Esophagus muscularis mucosa (tissue), 4 donors: ENCODE data around the gene WTAP. TPM values are rescaled to one million over a fixed set of nuclear protein-coding genes. Genes with fewer than 3 reads are reported as not detected.
"Not testable (repeated sequence)": the region's sequence is repeated elsewhere in the genome, so short reads cannot be mapped to it uniquely, and the experiment has no call there.

Source experiments
- DNase-seq: peaks from one replicate; pipeline ENCODE4 v3.0.0-alpha.2; 2017; ENCODE audit errors: extremely low spot score
- H3K27ac ChIP-seq, 4 donors: fragments of 200-600 bp; sonication (generic); replicated peaks in 1 of 4; 1 replicate in 3 of 4; 2 replicates in 1 of 4; pipeline ENCODE4 v1.5.1; 2016 to 2019; ENCODE audit warnings: mild to moderate bottlenecking in 1 of 4
- H3K27me3 ChIP-seq, 4 donors: fragments of 200-600 bp; sonication (generic); one replicate each; pipeline versions ENCODE4 v1.5.1 to v1.6.0; 2016 to 2019
- H3K36me3 ChIP-seq, 4 donors: fragments of 200-600 bp; sonication (generic); one replicate each; pipeline ENCODE4 v1.5.1; 2016 to 2019
- H3K4me1 ChIP-seq, 4 donors: fragments of 200-600 bp; sonication (generic); one replicate each; pipeline ENCODE4 v1.5.1; 2016 to 2019
- H3K4me3 ChIP-seq, 4 donors: fragments of 200-600 bp; sonication (generic); 1 replicate in 2 of 4; 2 replicates in 2 of 4; pipeline ENCODE4 v1.5.1; 2016 to 2019; ENCODE audit warnings: mild to moderate bottlenecking in 4 of 4, moderate library complexity in 1 of 4
- H3K9me3 ChIP-seq, 4 donors: fragments of 200-600 bp; sonication (generic); 1 replicate in 3 of 4; 2 replicates in 1 of 4; pipeline ENCODE4 v1.5.1; 2016 to 2019
- CTCF ChIP-seq, 3 experiments: fragments of 200-600 bp in 2 of 3; fragments of 450-650 bp in 1 of 3; sonication (generic) in 2 of 3; IDR thresholded peaks; one replicate each; pipeline ENCODE4 v1.5.1; 2017 to 2019; ENCODE audit warnings: antibody characterized with exemption in 3 of 3, mild to moderate bottlenecking in 2 of 3, moderate library complexity in 1 of 3
- EP300 ChIP-seq: sonication (generic); formaldehyde crosslinking; IDR thresholded peaks from one replicate; pipeline ENCODE4 v1.6.1; 2017; ENCODE audit warnings: antibody characterized with exemption
- POLR2A ChIP-seq: fragments of 450-650 bp; IDR thresholded peaks from one replicate; pipeline ENCODE4 v1.6.1; 2017; ENCODE audit warnings: antibody characterized with exemption, moderate library complexity, mild to moderate bottlenecking, low read depth
- POLR2AphosphoS5 ChIP-seq, 2 donors: sonication (generic); formaldehyde crosslinking; IDR thresholded peaks; one replicate each; pipeline ENCODE4 v1.6.1; 2017; ENCODE audit warnings: antibody characterized with exemption in 2 of 2
- WGBS: methylation state at CpG from one replicate; pipeline ENCODE4 v1.1.5; 2018; 5-methylcytosine and 5-hydroxymethylcytosine counted together
- intact Hi-C: fragments of 100-400 bp; cut with DNase I; formaldehyde crosslinking; loops from one replicate; pipeline ENCODE4 v1.15.1; 2023
- total RNA-seq, 4 donors: library from RNA; depleted of rRNA; stranded (reverse); fragments of >200 nt; gene quantifications; one replicate each; pipeline versions ENCODE4 v1.1.0 to v1.2.1, GENCODE V29; 2016

The WTAP gene
- total RNA-seq, 4 donors from 2014 or later: 62.7 to 96.9 (median 75.3) TPM

GRCh38 chr6:159722655-159723054 lies 4.7 kb upstream of the WTAP start:
- no peak for DNase-seq
- Histone ChIP-seq H3K9me3 (no peaks in the 10 kb centered on the region), H3K36me3 (peaks cover 0 to 4% (median 0%) of the 10 kb centered on the region in 4 donors), H3K4me3 (no peak overlapping the region), H3K27me3 (no peaks in the 10 kb centered on the region), H3K4me1 (peaks cover 8 to 32% (median 21%) of the 10 kb centered on the region in 4 donors), H3K27ac (no peak overlapping the region)
- intact Hi-C loops: no loop called here
- no peak for TF ChIP-seq POLR2A
- no peak for TF ChIP-seq EP300
- TF ChIP-seq CTCF (IDR thresholded peaks at IDR 0.05): no peak
- no peak for TF ChIP-seq POLR2AphosphoS5 (IDR thresholded peaks at IDR 0.05)

GRCh38 chr6:159723259-159723658 lies 4.0 kb upstream of the WTAP start:
- Histone ChIP-seq H3K27me3 (no peaks in the 10 kb centered on the region), H3K27ac (no peak overlapping the region), H3K36me3 (peaks cover 0 to 4% (median 0%) of the 10 kb centered on the region in 4 donors), H3K4me3 (no peak overlapping the region), H3K9me3 (no peaks in the 10 kb centered on the region), H3K4me1 (peaks cover 8 to 27% (median 20%) of the 10 kb centered on the region in 4 donors)
- intact Hi-C loops: no loop called here
- TF ChIP-seq POLR2AphosphoS5 (IDR thresholded peaks at IDR 0.05): no peak
- no peak for TF ChIP-seq POLR2A
- TF ChIP-seq CTCF (IDR thresholded peaks at IDR 0.05): no peak
- no peak for TF ChIP-seq EP300
- no peak for DNase-seq
- 97% methylated on average over 2 of the region's 2 CpGs for WGBS

GRCh38 chr6:159724778-159725177 lies 2.5 kb upstream of the WTAP start:
- H3K4me3 ChIP-seq: no peak overlapping the region
- no peaks in the 10 kb centered on the region for H3K27me3 ChIP-seq
- H3K9me3 ChIP-seq: no peaks in the 10 kb centered on the region
- peaks cover 0 to 4% (median 0%) of the 10 kb centered on the region in 4 donors for H3K36me3 ChIP-seq
- no peak overlapping the region for H3K27ac ChIP-seq
- no peak for DNase-seq
- TF ChIP-seq CTCF (IDR thresholded peaks at IDR 0.05) (no peak), POLR2A (no peak)
- WGBS: 95% methylated on average over 4 of the region's 4 CpGs
- peaks cover 20 to 40% (median 34%) of the 10 kb centered on the region in 4 donors for H3K4me1 ChIP-seq
- intact Hi-C loops: loop anchor here (5.0 kb wide), 1 partner anchor 32 kb away; the partner anchor contains the start of gene SOD2

- intact Hi-C loops: loop anchor here (5.0 kb wide), 1 partner anchor 33 kb away; the partner anchor contains the start of gene SOD2
- not testable (repeated sequence) for H3K27me3 ChIP-seq, H3K27ac ChIP-seq, H3K36me3 ChIP-seq, H3K4me3 ChIP-seq, DNase-seq, H3K9me3 ChIP-seq
- WGBS: 96% methylated on average over 3 of the region's 3 CpGs
- peaks cover 25 to 44% (median 38%) of the 10 kb centered on the region in 4 donors for H3K4me1 ChIP-seq
Measured at GRCh38 chr6:159725208-159725607, 2.1 kb upstream of the WTAP start.

- no peaks in the 10 kb centered on the region for H3K27me3 ChIP-seq
- WGBS: 3% methylated on average over 18 of the region's 30 CpGs
- peaks cover 36 to 52% (median 46%) of the 10 kb centered on the region in 4 donors for H3K4me1 ChIP-seq
- H3K36me3 ChIP-seq: peaks cover 0 to 4% (median 1%) of the 10 kb centered on the region in 4 donors
- intact Hi-C loops: loop anchor here (5.0 kb wide), 1 partner anchor 34 kb away; the partner anchor contains the start of gene SOD2
- DNase-seq: no peak
- H3K4me3 ChIP-seq: peak overlapping the region; percentile 82 to 92 (median 89)
- H3K27ac ChIP-seq: peak overlapping the region; percentile 98 to 99 (median 99)
- H3K9me3 ChIP-seq: no peaks in the 10 kb centered on the region
- no peak for TF ChIP-seq POLR2AphosphoS5 (IDR thresholded peaks at IDR 0.05)
Measured at GRCh38 chr6:159726255-159726917, 920 bp upstream of the WTAP start.
